HCT116 (cell line): ENCODE results near the gene TMEM143. TPM values are rescaled to one million over a fixed set of nuclear protein-coding genes. Genes with fewer than 3 reads are reported as not detected.

Source experiments
- ATAC-seq: fragments of 200-7000 bp; cut with Tn5 transposase; 2 replicates; pipeline ENCODE4 v1.9.1; 2020; ENCODE audit warnings: mild to moderate bottlenecking, moderate library complexity
- BruUV-seq: library from RNA; stranded (reverse); fragments of 400-500 nt; replicated peaks from 2 replicates; lab custom pipeline; 2021; lab: Mats Ljungman, UMichigan
- CTCF ChIA-PET: fragments of 300-600 bp; sonication (Branson Sonifier 250); formaldehyde crosslinking; loops from one replicate; lab custom pipeline; 2021; ENCODE audit warnings: antibody characterized with exemption; lab: Charles Lee
- POLR2A ChIA-PET: fragments of 300-600, 350-600 bp; sonication (Branson Sonifier 250); formaldehyde crosslinking; loops from one replicate; lab custom pipeline; 2021; ENCODE audit warnings: antibody characterized with exemption; lab: Charles Lee
- RAD21 ChIA-PET, 2 experiments: fragments of 300-600 bp; sonication (Branson Sonifier 250); formaldehyde crosslinking; loops; one replicate each; lab custom pipeline; 2023; ENCODE audit warnings: low total read pairs in 2 of 2; ENCODE audit not compliant: uncharacterized antibody in 2 of 2, unreplicated experiment in 2 of 2, low non-redundant PET in 1 of 2; lab: Charles Lee
- DNase-seq: peaks from one replicate; pipeline ENCODE4 v3.0.0-alpha.2; 2010; ENCODE audit warnings: low read depth, low spot score
- H2AFZ ChIP-seq: fragments of 200-600 bp; shearing (Covaris generic), sonication (generic); 2 replicates; pipeline ENCODE4 v1.6.1; 2017; ENCODE audit warnings: low read depth, mixed run types, mixed read lengths, antibody characterized with exemption, low read length; ENCODE audit not compliant: poor library complexity, severe bottlenecking
- H3K27ac ChIP-seq: 2 replicates; pipeline ENCODE4 v1.5.1; 2012; ENCODE audit warnings: low read depth, low read length
- H3K27me3 ChIP-seq: fragments of 200-600 bp; sonication (generic); 2 replicates; pipeline ENCODE4 v1.6.1; 2016; ENCODE audit warnings: mixed run types, low read length, mixed read lengths; ENCODE audit not compliant: insufficient read depth
- H3K36me3 ChIP-seq, 2 experiments: fragments of 200-500 bp in 1 of 2; fragments of 200-600 bp in 1 of 2; sonication (Bioruptor generic) in 1 of 2; sonication (generic) in 1 of 2; 2 replicates each; pipeline versions ENCODE4 v1.5.1 to v1.6.1; 2014 to 2016; ENCODE audit warnings: low read length in 2 of 2, inconsistent platforms in 1 of 2, mixed read lengths in 1 of 2, mixed run types in 1 of 2; ENCODE audit not compliant: insufficient read depth in 2 of 2, control insufficient read depth in 1 of 2
- H3K4me1 ChIP-seq, 2 experiments: fragments of 200-600 bp in 1 of 2; sonication (generic) in 1 of 2; 2 replicates each; pipeline versions ENCODE4 v1.5.1 to v1.6.1; 2012 to 2017; ENCODE audit warnings: low read length in 2 of 2, inconsistent platforms in 1 of 2, mild to moderate bottlenecking in 1 of 2, mixed read lengths in 1 of 2, mixed run types in 1 of 2, moderate library complexity in 1 of 2; ENCODE audit not compliant: insufficient read depth in 2 of 2, control insufficient read depth in 1 of 2
- H3K4me2 ChIP-seq: fragments of 200-600 bp; sonication (generic); 2 replicates; pipeline ENCODE4 v1.6.1; 2017; ENCODE audit warnings: mixed run types, low read length, mixed read lengths
- H3K4me3 ChIP-seq, 2 experiments: fragments of 200-600 bp in 1 of 2; sonication (generic) in 1 of 2; replicated peaks in 1 of 2; 2 replicates each; pipeline ENCODE4 v1.5.1; 2011 to 2016; ENCODE audit warnings: low read length in 2 of 2, control low read depth in 1 of 2, low read depth in 1 of 2, mild to moderate bottlenecking in 1 of 2, mixed read lengths in 1 of 2, mixed run types in 1 of 2
- H3K79me2 ChIP-seq: fragments of 200-600 bp; sonication (generic); 2 replicates; pipeline ENCODE4 v1.6.1; 2017; ENCODE audit warnings: mild to moderate bottlenecking, mixed run types, low read length, moderate library complexity, mixed read lengths; ENCODE audit not compliant: insufficient read depth
- H3K9ac ChIP-seq: fragments of 200-600 bp; sonication (generic); 2 replicates; pipeline ENCODE4 v1.6.1; 2016; ENCODE audit warnings: low read length, mixed read lengths
- H3K9me2 ChIP-seq: fragments of 200-600 bp; sonication (generic), shearing (Covaris generic); 2 replicates; pipeline ENCODE4 v1.6.1; 2017; ENCODE audit warnings: mixed run types, mild to moderate bottlenecking, moderate library complexity; ENCODE audit not compliant: insufficient read depth
- H3K9me3 ChIP-seq, 2 experiments: fragments of 200-500 bp in 1 of 2; fragments of 200-600 bp in 1 of 2; sonication (Bioruptor generic) in 1 of 2; sonication (generic) in 1 of 2; 2 replicates each; pipeline ENCODE4 v1.6.1; 2014 to 2017; ENCODE audit warnings: low read length in 2 of 2, mixed read lengths in 2 of 2, inconsistent platforms in 1 of 2, low read depth in 1 of 2, mild to moderate bottlenecking in 1 of 2, mixed run types in 1 of 2, moderate library complexity in 1 of 2; ENCODE audit not compliant: control insufficient read depth in 1 of 2, insufficient read depth in 1 of 2
- H4K20me1 ChIP-seq: fragments of 200-600 bp; sonication (generic), shearing (Covaris generic); 2 replicates; pipeline ENCODE4 v1.6.1; 2017; ENCODE audit warnings: mixed run types, mild to moderate bottlenecking, moderate library complexity; ENCODE audit not compliant: insufficient read depth
- CBX3 ChIP-seq: IDR thresholded peaks from 2 replicates; pipeline ENCODE4 v1.6.1; 2012; ENCODE audit warnings: low read depth
- CEBPB ChIP-seq: IDR thresholded peaks from 2 replicates; pipeline ENCODE4 v1.6.1; 2012; ENCODE audit warnings: low read depth
- CTCF ChIP-seq, 3 experiments: fragments of 200-600 bp in 1 of 3; sonication (generic) in 1 of 3; IDR thresholded peaks in 2 of 3; conservative IDR thresholded peaks in 1 of 3; 2 replicates each; pipeline ENCODE4 v1.5.1; 2012 to 2017; ENCODE audit warnings: low read depth in 2 of 3, low read length in 2 of 3, antibody characterized with exemption in 1 of 3, borderline replicate concordance in 1 of 3, control low read depth in 1 of 3, mild to moderate bottlenecking in 1 of 3, mixed read lengths in 1 of 3, mixed run types in 1 of 3, moderate library complexity in 1 of 3; ENCODE audit not compliant: insufficient read depth in 1 of 3
- ELF1 ChIP-seq: IDR thresholded peaks from 2 replicates; pipeline ENCODE4 v1.6.1; 2012; ENCODE audit warnings: low read depth, borderline replicate concordance
- EZH2phosphoT487 ChIP-seq: fragments of 200-600 bp; IDR thresholded peaks from 2 replicates; pipeline ENCODE4 v1.6.1; 2018; ENCODE audit warnings: antibody characterized with exemption, borderline replicate concordance
- JUND ChIP-seq: IDR thresholded peaks from 2 replicates; pipeline ENCODE4 v1.6.1; 2012
- POLR2A ChIP-seq: IDR thresholded peaks from 2 replicates; pipeline ENCODE4 v1.7.0; 2011; ENCODE audit warnings: borderline replicate concordance; ENCODE audit not compliant: insufficient read depth, insufficient read length; ENCODE audit errors: extremely low read depth
- RAD21 ChIP-seq: IDR thresholded peaks from 2 replicates; pipeline ENCODE4 v1.6.1; 2012; ENCODE audit warnings: low read depth, mild to moderate bottlenecking
- REST ChIP-seq: IDR thresholded peaks from 2 replicates; pipeline ENCODE4 v1.6.1; 2012; ENCODE audit warnings: low read depth
- ZBTB33 ChIP-seq: IDR thresholded peaks from 2 replicates; pipeline ENCODE4 v1.6.1; 2011; ENCODE audit warnings: mild to moderate bottlenecking, low read length, moderate library complexity; ENCODE audit not compliant: insufficient replicate concordance; ENCODE audit errors: extremely low read depth
- ZFX ChIP-seq: fragments of 450-650 bp; IDR thresholded peaks from 2 replicates; pipeline ENCODE4 v1.6.1; 2017
- ZNF274 ChIP-seq: fragments of 200-500 bp; sonication (Bioruptor generic); IDR thresholded peaks from 2 replicates; pipeline ENCODE4 v1.6.1; 2014; ENCODE audit warnings: mild to moderate bottlenecking, low read depth, low read length, inconsistent platforms
- intact Hi-C: fragments of 100-400 bp; cut with micrococcal nuclease; formaldehyde crosslinking; loops from 2 replicates; pipeline ENCODE4 v1.10.0; 2022
- total RNA-seq: library from RNA; stranded (reverse); gene quantifications from one replicate; pipeline ENCODE4 v1.2.1, GENCODE V29; 2021; ENCODE audit not compliant: unreplicated experiment

The TMEM143 gene
- total RNA-seq, 1 experiment from 2014 or later = 13.2 TPM

DNA sequence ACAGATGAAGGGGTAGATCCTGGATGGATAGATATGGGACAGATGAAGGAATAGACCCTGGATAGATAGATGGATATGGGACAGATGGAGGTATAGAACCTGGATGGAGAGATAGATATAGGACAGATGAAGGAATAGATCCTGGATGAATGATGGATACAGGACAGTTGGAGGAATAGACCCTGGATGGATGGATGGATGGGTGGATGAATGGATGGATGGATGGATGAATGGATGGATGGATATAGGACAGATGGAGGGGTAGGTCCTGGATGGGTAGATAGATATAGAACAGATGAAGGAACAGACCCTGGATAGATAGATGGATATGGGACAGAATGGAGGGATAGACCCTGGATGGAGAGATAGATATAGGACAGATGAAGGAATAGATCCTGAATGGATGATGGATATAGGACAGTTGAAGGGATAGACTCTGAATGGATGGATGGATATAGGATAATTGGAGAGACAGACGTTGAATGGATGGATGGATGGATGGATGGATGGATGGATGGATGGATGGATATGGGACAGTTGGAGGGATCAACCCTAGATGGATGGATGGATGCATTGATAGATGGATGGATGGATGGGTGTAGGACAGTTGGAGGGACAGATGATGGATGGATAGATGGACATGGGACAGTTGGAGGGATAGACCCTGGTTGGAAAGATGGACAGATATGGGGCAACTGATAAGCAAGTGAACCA lies 61.7 kb downstream of the TMEM143 start:
- no peaks in the 10 kb centered on the region for H3K36me3 ChIP-seq
- H3K4me2 ChIP-seq = no peak overlapping the region
- no peaks in the 10 kb centered on the region; the same call in 1 of the 2 replicates for H3K9me2 ChIP-seq
- H3K4me3 ChIP-seq = no peak overlapping the region
- no peak for TF ChIP-seq RAD21
- no peak for TF ChIP-seq ZNF274
- no peak for TF ChIP-seq EZH2phosphoT487
- no peak for TF ChIP-seq CBX3
- POLR2A ChIA-PET = no interaction called here
- H4K20me1 ChIP-seq = no peaks in the 10 kb centered on the region
- no peak overlapping the region for H3K9ac ChIP-seq
- no TSS peak for BruUV-seq
- ATAC-seq (no peak), DNase-seq (no peak)
- no peaks in the 10 kb centered on the region for H3K9me3 ChIP-seq
- H2AFZ ChIP-seq = no peak overlapping the region
- H3K79me2 ChIP-seq = no peaks in the 10 kb centered on the region
- H3K4me1 ChIP-seq = no peaks in the 10 kb centered on the region
- no peaks in the 10 kb centered on the region for H3K27me3 ChIP-seq
- CTCF ChIA-PET = interaction anchor here (0.6 kb wide), 1 partner anchor 11 kb away, joined by 3 read pairs; no protein-coding TSS in a partner anchor
- intact Hi-C loops = no loop called here
- no peak overlapping the region for H3K27ac ChIP-seq
- RAD21 ChIA-PET = no interaction called here

- H3K4me2 ChIP-seq = no peak overlapping the region
- TF ChIP-seq JUND (no peak), CEBPB (no peak), REST (no peak), POLR2A (no peak), ZBTB33 (no peak), CTCF (IDR thresholded peaks at IDR 0.05 in 2 of 3, conservative IDR thresholded peaks at IDR 0.05 in 1 of 3; ENCODE audit: borderline replicate concordance in 1 of 3, insufficient read depth in 1 of 3, low read depth in 2 of 3, low read length in 2 of 3) (no peak), ELF1 (no peak), ZFX (no peak), ZNF274 (no peak)
- H3K27ac ChIP-seq = no peak overlapping the region
- no peaks in the 10 kb centered on the region; the same call in 1 of the 2 replicates for H3K9me2 ChIP-seq
- no TSS peak for BruUV-seq
- no peak overlapping the region for H3K4me3 ChIP-seq
- DNase-seq = no peak
- intact Hi-C loops = no loop called here
- no peaks in the 10 kb centered on the region for H3K79me2 ChIP-seq
- ChIA-PET RAD21 (no interaction called here), POLR2A (no interaction called here), CTCF (no interaction called here)
- H3K9me3 ChIP-seq = no peaks in the 10 kb centered on the region
- H3K4me1 ChIP-seq = peaks cover 2 to 21% of the 10 kb centered on the region in 2 experiments; a peak in 3 of 4 replicates
- no peaks in the 10 kb centered on the region for H3K36me3 ChIP-seq
- no peak overlapping the region for H2AFZ ChIP-seq
- H3K9ac ChIP-seq = no peak overlapping the region
- H3K27me3 ChIP-seq = no peaks in the 10 kb centered on the region
- H4K20me1 ChIP-seq = no peaks in the 10 kb centered on the region
- ATAC-seq = no peak
Observed at GRCh38 chr19:48297975-48298374, 65.8 kb downstream of the TMEM143 start.
